ENCODE data around the gene ZGLP1. TPM values are rescaled to one million over a fixed set of nuclear protein-coding genes. Genes with fewer than 3 reads are reported as not detected.

Gene ZGLP1
- total RNA-seq, 2 donors from 2014 or later, result 5.9 TPM

GRCh38 chr19:10320602-10321416 is 11.2 kb upstream of the ZGLP1 start:
- ATAC-seq (replicated peaks in 1 of 2) (no peak), DNase-seq (no peak)
- Mint-ChIP-seq H3K4me3 (no peak overlapping the region), H3K4me1 (ENCODE audit: low read depth) (peaks cover 13% of the 10 kb centered on the region), H3K27me3 (ENCODE audit: low read depth) (no peaks in the 10 kb centered on the region), H3K27ac (no peak overlapping the region), H3K36me3 (ENCODE audit: insufficient read depth in 2 of 2) (peaks cover 6 to 9% of the 10 kb centered on the region in 2 donors), H3K9me3 (no peaks in the 10 kb centered on the region)

DNA sequence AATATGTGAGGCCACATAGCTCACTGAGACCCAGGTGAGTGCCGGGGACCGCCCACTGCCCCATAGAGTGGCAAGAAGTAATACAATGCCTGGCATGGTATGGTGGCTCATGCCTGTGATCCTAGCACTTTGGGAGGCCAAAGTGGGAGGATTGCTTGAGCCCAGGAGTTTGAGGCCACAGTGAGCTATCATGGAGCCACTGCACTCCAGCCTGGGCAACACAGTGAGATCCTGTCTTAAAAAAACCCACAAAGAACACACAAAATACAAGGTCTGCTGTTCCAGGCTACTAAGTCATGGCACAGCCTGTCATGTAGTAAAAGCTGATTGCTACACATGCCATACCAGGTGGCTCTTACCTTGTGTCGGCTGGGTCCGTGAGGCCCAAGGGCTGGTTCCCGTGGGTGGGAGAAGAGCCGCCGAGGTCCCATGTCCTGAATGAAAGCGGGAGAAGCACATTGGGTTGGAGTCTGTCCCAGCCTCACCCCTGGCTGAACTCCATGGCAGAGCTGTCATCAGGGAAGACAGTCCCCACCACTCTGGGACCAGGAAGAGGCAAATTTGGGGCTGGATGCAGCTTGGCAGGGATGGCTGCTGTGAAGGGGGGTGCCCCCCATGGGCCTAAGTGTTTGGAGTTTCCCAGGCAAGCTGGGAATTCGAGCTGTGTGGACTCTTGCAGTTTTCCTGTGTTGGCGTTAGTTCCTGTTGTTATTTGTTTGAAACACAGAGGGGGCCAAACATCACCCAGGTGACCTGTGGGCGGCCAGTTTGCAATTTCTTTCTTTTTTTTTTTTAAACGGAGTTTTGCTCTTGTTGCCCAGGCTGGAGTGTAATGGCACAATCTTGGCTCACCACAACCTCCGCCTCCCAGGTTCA is 9.4 kb upstream of the ZGLP1 start:
- Mint-ChIP-seq H3K36me3 (ENCODE audit: insufficient read depth in 2 of 2) (peaks cover 8 to 10% of the 10 kb centered on the region in 2 donors), H3K4me1 (ENCODE audit: low read depth) (peaks cover 27% of the 10 kb centered on the region), H3K27ac (no peak overlapping the region), H3K9me3 (no peaks in the 10 kb centered on the region), H3K4me3 (no peak overlapping the region), H3K27me3 (ENCODE audit: low read depth) (no peaks in the 10 kb centered on the region)
- ATAC-seq (replicated peaks in 1 of 2) (no peak), DNase-seq (no peak)

- H3K27ac Mint-ChIP-seq, result no peak overlapping the region
- H3K9me3 Mint-ChIP-seq, result no peaks in the 10 kb centered on the region
Measured at GRCh38 chr19:10317857-10318462, 8.3 kb upstream of the ZGLP1 start.

DNA sequence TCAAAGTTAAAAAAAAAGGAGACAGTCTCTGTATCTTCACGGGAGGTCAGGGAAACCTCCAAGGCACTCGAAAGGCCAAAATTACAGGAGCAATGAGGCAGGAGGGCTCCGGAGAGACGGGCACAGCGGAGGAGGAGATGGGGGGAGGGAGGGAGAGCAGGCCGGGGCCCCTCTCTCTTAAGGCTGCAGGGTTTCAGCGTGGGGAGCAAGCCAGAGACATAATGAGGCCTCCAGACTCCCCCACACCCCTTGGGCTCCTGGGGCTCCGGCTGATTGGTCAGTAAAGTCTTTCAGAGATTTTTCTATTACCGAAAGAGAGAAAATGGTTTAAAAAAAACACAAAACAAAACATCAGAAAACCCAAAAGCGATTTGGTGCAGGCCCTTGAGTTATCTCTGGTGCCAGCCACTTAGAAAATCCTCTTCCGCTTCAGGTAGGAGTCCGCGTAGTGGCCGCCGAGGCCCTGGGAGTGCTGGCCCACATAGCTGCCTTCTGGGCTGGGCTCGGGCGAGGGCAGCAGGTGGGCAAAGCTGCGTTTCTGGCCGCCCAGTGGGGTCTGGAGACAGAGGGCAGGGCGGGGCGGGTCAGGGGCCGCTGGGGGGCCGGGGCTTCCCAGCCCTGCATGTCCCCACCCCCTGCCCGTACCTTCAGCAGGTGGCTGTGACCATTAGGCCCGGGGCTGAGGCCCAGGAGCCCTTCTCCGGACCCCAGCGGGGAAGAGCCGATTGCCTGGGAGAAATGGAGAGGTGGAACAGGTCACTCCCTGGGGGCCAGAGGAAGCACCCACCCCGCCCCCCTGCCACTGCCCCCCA is 7.6 kb upstream of the ZGLP1 start:
- H3K27ac Mint-ChIP-seq, result no peak overlapping the region

More at GRCh38 chr19:10317857-10318462, 8.3 kb upstream of the ZGLP1 start:
- ATAC-seq (replicated peaks in 1 of 2), result no peak
- Mint-ChIP-seq H3K36me3 (ENCODE audit: insufficient read depth in 2 of 2) (peaks cover 8 to 10% of the 10 kb centered on the region in 2 donors), H3K4me3 (no peak overlapping the region), H3K27me3 (ENCODE audit: low read depth) (no peaks in the 10 kb centered on the region), H3K4me1 (ENCODE audit: low read depth) (peaks cover 27% of the 10 kb centered on the region)
- DNase-seq, result no peak

GRCh38 chr19:10316229-10317044 is 6.8 kb upstream of the ZGLP1 start:
- peaks cover 5 to 7% of the 10 kb centered on the region in 2 donors for H3K36me3 Mint-ChIP-seq (ENCODE audit: insufficient read depth in 2 of 2)
- peak overlapping the region; percentile 87 to 92 for H3K4me3 Mint-ChIP-seq
- peak overlapping the region; percentile 47 for H3K27ac Mint-ChIP-seq
- no peak for DNase-seq
- peaks cover 27% of the 10 kb centered on the region for H3K4me1 Mint-ChIP-seq (ENCODE audit: low read depth)
- H3K27me3 Mint-ChIP-seq (ENCODE audit: low read depth), result no peaks in the 10 kb centered on the region
- no peak for ATAC-seq (replicated peaks in 1 of 2)
- H3K9me3 Mint-ChIP-seq, result no peaks in the 10 kb centered on the region

More for the DNA sequence above, 7.6 kb upstream of the ZGLP1 start:
- Mint-ChIP-seq H3K4me1 (ENCODE audit: low read depth) (peaks cover 27% of the 10 kb centered on the region), H3K27me3 (ENCODE audit: low read depth) (no peaks in the 10 kb centered on the region), H3K36me3 (ENCODE audit: insufficient read depth in 2 of 2) (peaks cover 8 to 10% of the 10 kb centered on the region in 2 donors), H3K4me3 (no peak overlapping the region), H3K9me3 (no peaks in the 10 kb centered on the region)
- ATAC-seq (replicated peaks in 1 of 2), result no peak
- DNase-seq, result no peak

DNA sequence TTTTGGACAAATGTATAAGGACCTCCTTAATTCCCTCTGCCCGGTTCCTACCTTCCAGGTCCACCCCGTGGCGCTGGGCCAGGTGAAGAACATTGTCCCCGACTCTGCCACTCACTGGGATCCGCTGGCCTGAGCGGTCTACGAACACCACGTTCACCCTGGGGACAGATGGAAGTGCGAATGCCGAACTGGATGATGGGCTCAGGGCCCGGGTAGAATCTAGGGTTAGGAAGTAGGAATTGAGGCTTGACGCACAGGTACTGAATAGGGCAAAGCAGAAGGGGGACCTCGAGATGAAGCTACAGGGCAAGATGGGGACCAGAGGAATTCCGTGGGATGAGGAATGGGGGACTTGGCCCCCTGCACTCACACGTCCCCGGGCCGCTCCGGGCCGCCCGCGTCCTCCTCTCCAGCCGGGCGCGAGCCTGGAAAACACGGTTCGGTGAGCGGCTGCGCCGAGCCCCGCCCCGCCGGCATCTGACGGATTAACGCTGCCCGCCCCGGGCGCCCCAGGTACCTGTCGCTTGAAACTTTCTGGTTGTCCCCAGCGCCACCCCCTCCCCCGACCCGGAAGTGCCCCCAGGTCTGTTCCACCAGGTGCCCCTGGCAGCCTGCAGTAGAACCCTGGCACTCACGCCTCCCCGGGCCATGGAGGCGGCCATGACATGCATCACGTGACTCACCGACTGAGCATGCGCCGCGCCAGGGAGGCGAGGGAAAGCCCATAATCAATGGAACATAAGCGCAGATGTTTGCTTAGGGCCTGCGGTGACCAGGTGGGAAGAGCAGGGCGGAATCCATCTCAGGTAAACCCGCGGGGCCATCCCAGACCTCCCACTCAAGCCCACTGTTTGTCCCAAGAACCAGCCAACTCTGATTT is 6.0 kb upstream of the ZGLP1 start, which contains the start of gene FDX2:
TSS of gene FDX2 (minus strand) at position 681 of the 880 bp plus-strand sequence. CDS start at position 662, 19 bp downstream.
- peak; percentile 91 for ATAC-seq (replicated peaks in 1 of 2)
- H3K27ac Mint-ChIP-seq, result peak within 1 kb of the TSS; percentile 47
- H3K27me3 Mint-ChIP-seq (ENCODE audit: low read depth), result no peaks in the 10 kb centered on the region
- peak; percentile 91 to 93 for DNase-seq
- H3K4me3 Mint-ChIP-seq, result peak within 1 kb of the TSS; percentile 87 to 92
- H3K4me1 Mint-ChIP-seq (ENCODE audit: low read depth), result peaks cover 27% of the 10 kb centered on the region
- H3K9me3 Mint-ChIP-seq, result no peaks in the 10 kb centered on the region
- peaks cover 5 to 7% of the 10 kb centered on the region in 2 donors for H3K36me3 Mint-ChIP-seq (ENCODE audit: insufficient read depth in 2 of 2)

- ATAC-seq (replicated peaks in 1 of 2) (no peak), DNase-seq (no peak)
- Mint-ChIP-seq H3K4me3 (no peak overlapping the region), H3K36me3 (ENCODE audit: insufficient read depth in 2 of 2) (peaks cover 0 to 2% of the 10 kb centered on the region in 2 donors), H3K9me3 (no peaks in the 10 kb centered on the region), H3K27me3 (ENCODE audit: low read depth) (peaks cover 8% of the 10 kb centered on the region), H3K4me1 (ENCODE audit: low read depth) (peaks cover 14% of the 10 kb centered on the region), H3K27ac (no peak overlapping the region)
Measured at GRCh38 chr19:10306327-10306726, 3.3 kb downstream of the ZGLP1 start.

- Mint-ChIP-seq H3K36me3 (ENCODE audit: insufficient read depth in 2 of 2) (peaks cover 0 to 2% of the 10 kb centered on the region in 2 donors), H3K4me3 (no peak overlapping the region), H3K4me1 (ENCODE audit: low read depth) (peaks cover 14% of the 10 kb centered on the region), H3K27ac (no peak overlapping the region), H3K27me3 (ENCODE audit: low read depth) (peaks cover 9% of the 10 kb centered on the region), H3K9me3 (no peaks in the 10 kb centered on the region)
- ATAC-seq (replicated peaks in 1 of 2) (no peak), DNase-seq (no peak)
Measured at GRCh38 chr19:10305139-10305806, 4.3 kb downstream of the ZGLP1 start.

DNA sequence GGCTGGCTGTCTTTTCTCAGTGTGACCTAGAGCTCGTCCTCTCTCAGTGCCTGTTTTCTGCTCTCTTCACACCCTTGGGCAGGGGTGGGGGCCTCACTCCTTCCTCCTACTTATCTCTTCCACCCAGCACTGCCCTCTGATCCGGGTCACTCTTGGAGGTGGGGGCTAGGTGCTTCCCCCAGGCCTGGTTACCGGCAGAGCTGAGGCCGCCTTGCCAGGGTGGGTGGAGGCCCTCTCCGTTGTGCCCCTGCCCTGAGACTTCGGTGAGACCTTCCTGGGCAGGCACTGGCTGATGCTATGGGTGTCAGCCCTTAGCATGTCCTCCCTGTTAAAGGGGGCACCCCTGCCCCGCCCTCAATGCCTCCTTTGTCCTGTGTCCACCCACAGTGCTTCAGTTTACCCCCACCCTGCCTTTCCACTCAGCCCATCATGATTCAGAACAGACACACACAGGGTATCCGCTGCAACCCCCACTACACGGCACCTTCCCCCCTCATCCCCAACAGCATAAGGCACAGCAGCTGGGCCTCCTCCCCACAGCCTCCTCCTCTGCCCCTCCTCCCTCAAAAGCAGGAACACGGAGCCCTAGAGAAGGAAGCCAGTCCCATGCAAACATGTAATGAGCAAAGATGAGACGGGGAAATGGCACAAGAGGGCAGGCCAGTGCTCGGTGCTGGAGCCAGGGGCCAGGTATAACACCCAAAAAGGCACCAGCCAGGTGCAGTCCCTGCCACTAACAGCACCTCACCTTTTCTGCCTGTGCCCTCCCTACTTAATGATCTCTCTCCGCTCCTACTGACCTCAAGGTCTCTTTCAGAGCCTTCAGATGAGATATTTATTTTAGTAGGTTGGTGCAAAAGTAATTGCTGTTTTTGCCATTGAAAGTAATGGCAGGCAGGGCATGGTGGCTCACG is 9.8 kb downstream of the ZGLP1 start:
- Mint-ChIP-seq H3K27ac (no peak overlapping the region), H3K4me1 (ENCODE audit: low read depth) (peaks cover 25% of the 10 kb centered on the region), H3K36me3 (ENCODE audit: insufficient read depth in 2 of 2) (peaks cover 0 to 2% of the 10 kb centered on the region in 2 donors), H3K4me3 (no peak overlapping the region), H3K9me3 (no peaks in the 10 kb centered on the region), H3K27me3 (ENCODE audit: low read depth) (peaks cover 29% of the 10 kb centered on the region)
- no peak for ATAC-seq (replicated peaks in 1 of 2)
- no peak for DNase-seq

Data from activated T-cell treated with anti-CD3 and anti-CD28 coated beads, Interleukin-2, amount 50 U/mL, for 72 hours (primary cell).